Naive thymus-derived CD4-positive, alpha-beta T cell (primary cell): ENCODE measurements around the gene RWDD3. TPM values are rescaled to one million over a fixed set of nuclear protein-coding genes. Genes with fewer than 3 reads are reported as not detected.

Experiments used
- ATAC-seq: fragments of 150-1000 bp; cut with Tn5 transposase; 2 replicates; pipeline ENCODE4 v1.10.0; 2021; ENCODE audit warnings: mild to moderate bottlenecking, moderate library complexity
- CTCF ChIA-PET: fragments of 350-600 bp; sonication (Branson Sonifier 250); formaldehyde crosslinking; loops from one replicate; lab custom pipeline; 2021; ENCODE audit warnings: antibody characterized with exemption; lab: Charles Lee
- POLR2A ChIA-PET: fragments of 350-600 bp; sonication (Branson Sonifier 250); formaldehyde crosslinking; loops from one replicate; lab custom pipeline; 2021; ENCODE audit warnings: antibody characterized with exemption, inconsistent platforms; lab: Charles Lee
- DNase-seq, 9 donors: peaks; one replicate each; pipeline versions ENCODE4 v3.0.0 to v3.0.0-alpha.2; 2020 to 2022; ENCODE audit warnings: mixed read lengths in 1 of 9
- H3K27ac ChIP-seq: one replicate; pipeline ENCODE4 v1.7.0; 2013; ENCODE audit warnings: mild to moderate bottlenecking, low read depth, low read length, moderate library complexity
- H3K27me3 ChIP-seq, 2 donors: one replicate each; pipeline ENCODE4 v1.7.0; 2013; ENCODE audit warnings: low read length in 2 of 2, mild to moderate bottlenecking in 2 of 2, moderate library complexity in 2 of 2; ENCODE audit not compliant: control insufficient read depth in 2 of 2, insufficient read depth in 2 of 2
- H3K36me3 ChIP-seq, 3 experiments: 1 replicate in 2 of 3; 2 replicates in 1 of 3; pipeline ENCODE4 v1.7.0; 2013; ENCODE audit warnings: low read length in 3 of 3, mild to moderate bottlenecking in 3 of 3, moderate library complexity in 1 of 3; ENCODE audit not compliant: insufficient read depth in 3 of 3, control insufficient read depth in 2 of 3
- H3K4me1 ChIP-seq, 2 donors: one replicate each; pipeline ENCODE4 v1.7.0; 2013; ENCODE audit warnings: low read length in 2 of 2, mild to moderate bottlenecking in 2 of 2, moderate library complexity in 1 of 2; ENCODE audit not compliant: control insufficient read depth in 2 of 2, insufficient read depth in 2 of 2
- H3K4me3 ChIP-seq: 2 replicates; pipeline ENCODE4 v1.7.0; 2013; ENCODE audit warnings: mild to moderate bottlenecking, low read length
- H3K9me3 ChIP-seq, 3 experiments: 1 replicate in 2 of 3; 2 replicates in 1 of 3; pipeline ENCODE4 v1.7.0; 2013; ENCODE audit warnings: low read length in 3 of 3; ENCODE audit not compliant: control insufficient read depth in 2 of 3
- H3K27ac Mint-ChIP-seq, 9 donors: one replicate each; pipeline ENCODE4 v1.8.0; 2020 to 2022; ENCODE audit warnings: mixed read lengths in 9 of 9, mild to moderate bottlenecking in 8 of 9, moderate library complexity in 5 of 9, inconsistent platforms in 2 of 9
- H3K27me3 Mint-ChIP-seq, 5 donors: one replicate each; pipeline ENCODE4 v1.8.0; 2021 to 2022; ENCODE audit warnings: mixed read lengths in 5 of 5, mild to moderate bottlenecking in 1 of 5
- H3K36me3 Mint-ChIP-seq, 5 donors: one replicate each; pipeline ENCODE4 v1.8.0; 2020 to 2022; ENCODE audit warnings: mixed read lengths in 5 of 5, mild to moderate bottlenecking in 3 of 5, inconsistent platforms in 1 of 5
- H3K4me1 Mint-ChIP-seq, 7 donors: one replicate each; pipeline ENCODE4 v1.8.0; 2020 to 2022; ENCODE audit warnings: mixed read lengths in 7 of 7, mild to moderate bottlenecking in 3 of 7, inconsistent platforms in 1 of 7
- H3K4me3 Mint-ChIP-seq, 10 donors: one replicate each; pipeline ENCODE4 v1.8.0; 2020 to 2022; ENCODE audit warnings: mild to moderate bottlenecking in 10 of 10, mixed read lengths in 10 of 10, moderate library complexity in 6 of 10, inconsistent platforms in 2 of 10
- H3K9me3 Mint-ChIP-seq, 11 donors: one replicate each; pipeline ENCODE4 v1.8.0; 2020 to 2022; ENCODE audit warnings: mixed read lengths in 11 of 11, mild to moderate bottlenecking in 4 of 11, inconsistent platforms in 1 of 11, moderate library complexity in 1 of 11
- intact Hi-C, 2 donors: fragments of 100-400 bp; cut with micrococcal nuclease; formaldehyde crosslinking; loops; one replicate each; pipeline ENCODE4 v1.15.1; 2023
- polyA plus RNA-seq, 2 donors: library from polyadenylated mRNA; unstranded; fragments of 300-500 nt; fragmentation: Illumina TruSeq; gene quantifications; one replicate each; pipeline ENCODE4 v1.2.3, GENCODE V29; 2021
- total RNA-seq, 6 experiments: library from RNA in 5 of 6; stranded (reverse) in 5 of 6; gene quantifications; 1 replicate in 5 of 6; 2 replicates in 1 of 6; pipeline ENCODE4 v1.2.3 and lab custom pipeline; 2021 to 2026

RWDD3 gene
- total and polyA plus RNA-seq, 7 experiments from 2014 or later, result 9.1 to 48.9 (median 24.9) TPM

DNA sequence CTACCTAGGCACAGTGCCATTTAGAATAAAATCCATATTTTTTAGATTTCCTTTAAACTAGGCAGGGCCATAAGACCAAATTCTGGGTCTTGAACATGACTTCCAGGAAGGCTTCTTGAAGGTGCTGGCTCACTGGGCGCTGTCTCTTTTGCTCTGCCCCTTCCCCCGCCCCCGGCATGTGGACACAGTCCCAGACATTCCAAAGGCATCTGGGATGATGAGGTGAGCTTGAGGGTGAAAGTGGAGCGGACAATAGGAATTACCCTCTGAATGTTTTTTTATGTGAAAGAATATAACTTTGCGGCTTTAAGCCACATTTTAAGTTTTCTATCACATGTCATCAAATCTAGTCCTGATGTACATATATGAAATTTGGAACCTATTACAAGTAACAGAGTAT lies 29.4 kb downstream of the RWDD3 start:
- ATAC-seq, result no peak
- H3K36me3 Mint-ChIP-seq, result peaks cover 0 to 8% (median 0%) of the 10 kb centered on the region in 5 donors
- ChIA-PET POLR2A (no interaction called here), CTCF (no interaction called here)
- Histone ChIP-seq H3K4me1 (no peaks in the 10 kb centered on the region), H3K36me3 (no peaks in the 10 kb centered on the region), H3K27me3 (no peaks in the 10 kb centered on the region), H3K4me3 (no peak overlapping the region), H3K9me3 (no peaks in the 10 kb centered on the region), H3K27ac (no peak overlapping the region)
- H3K27ac Mint-ChIP-seq, result no peak overlapping the region
- peaks cover 0 to 2% (median 0%) of the 10 kb centered on the region in 11 donors for H3K9me3 Mint-ChIP-seq
- no peak overlapping the region for H3K4me3 Mint-ChIP-seq
- no peaks in the 10 kb centered on the region for H3K4me1 Mint-ChIP-seq
- peaks cover 0 to 9% (median 6%) of the 10 kb centered on the region in 5 donors for H3K27me3 Mint-ChIP-seq
- no peak for DNase-seq
- intact Hi-C loops, result no loop called here

DNA sequence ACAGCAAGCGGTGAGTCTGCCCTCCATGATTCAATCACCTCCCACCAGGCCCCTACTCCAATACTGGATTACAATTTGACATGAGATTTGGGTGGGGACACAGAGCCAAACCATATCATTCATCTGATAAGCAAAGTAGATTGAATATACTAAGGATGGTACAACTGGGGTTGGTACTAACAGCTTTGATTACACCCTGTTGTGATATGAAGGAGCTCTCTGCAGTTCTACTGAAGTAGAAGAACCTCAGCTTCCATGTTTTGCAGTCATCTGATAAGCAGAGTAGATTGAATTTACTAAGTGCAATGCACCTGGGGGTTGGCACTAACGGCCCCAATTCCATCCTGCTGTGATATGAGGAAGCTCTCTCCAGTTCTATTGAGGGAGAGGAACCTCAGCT lies 31.1 kb downstream of the RWDD3 start:
- peaks cover 0 to 7% (median 0%) of the 10 kb centered on the region in 5 donors for H3K36me3 Mint-ChIP-seq
- intact Hi-C loops, result no loop called here
- H3K27me3 Mint-ChIP-seq, result peaks cover 0 to 14% (median 10%) of the 10 kb centered on the region in 5 donors
- Histone ChIP-seq H3K4me1 (no peaks in the 10 kb centered on the region), H3K27me3 (no peaks in the 10 kb centered on the region), H3K36me3 (no peaks in the 10 kb centered on the region), H3K9me3 (no peaks in the 10 kb centered on the region), H3K4me3 (no peak overlapping the region), H3K27ac (no peak overlapping the region)
- H3K4me3 Mint-ChIP-seq, result no peak overlapping the region
- H3K27ac Mint-ChIP-seq, result no peak overlapping the region
- ATAC-seq, result no peak
- ChIA-PET CTCF (interaction anchor here (0.6 kb wide), 1 partner anchor 40 kb away, joined by 3 read pairs; no protein-coding TSS in a partner anchor), POLR2A (interaction anchor here (0.6 kb wide), 1 partner anchor 29 kb away, joined by 4 read pairs; no protein-coding TSS in a partner anchor)
- DNase-seq, result no peak
- no peaks in the 10 kb centered on the region for H3K4me1 Mint-ChIP-seq
- H3K9me3 Mint-ChIP-seq, result peaks cover 0 to 4% (median 0%) of the 10 kb centered on the region in 11 donors

GRCh38 chr1:95276429-95276828 lies 42.4 kb downstream of the RWDD3 start:
- Histone ChIP-seq H3K9me3 (no peaks in the 10 kb centered on the region), H3K27ac (no peak overlapping the region), H3K36me3 (no peaks in the 10 kb centered on the region), H3K27me3 (no peaks in the 10 kb centered on the region), H3K4me3 (no peak overlapping the region), H3K4me1 (no peaks in the 10 kb centered on the region)
- H3K4me1 Mint-ChIP-seq, result peaks cover 0 to 2% (median 0%) of the 10 kb centered on the region in 7 donors
- peaks cover 0 to 23% (median 9%) of the 10 kb centered on the region in 11 donors for H3K9me3 Mint-ChIP-seq
- intact Hi-C loops, result no loop called here
- no peak overlapping the region for H3K4me3 Mint-ChIP-seq
- peaks cover 0 to 22% (median 10%) of the 10 kb centered on the region in 5 donors for H3K27me3 Mint-ChIP-seq
- POLR2A ChIA-PET, result no interaction called here
- CTCF ChIA-PET, result no interaction called here
- H3K27ac Mint-ChIP-seq, result no peak overlapping the region
- peaks cover 0 to 8% (median 0%) of the 10 kb centered on the region in 5 donors for H3K36me3 Mint-ChIP-seq
- DNase-seq (no peak), ATAC-seq (no peak)

DNA sequence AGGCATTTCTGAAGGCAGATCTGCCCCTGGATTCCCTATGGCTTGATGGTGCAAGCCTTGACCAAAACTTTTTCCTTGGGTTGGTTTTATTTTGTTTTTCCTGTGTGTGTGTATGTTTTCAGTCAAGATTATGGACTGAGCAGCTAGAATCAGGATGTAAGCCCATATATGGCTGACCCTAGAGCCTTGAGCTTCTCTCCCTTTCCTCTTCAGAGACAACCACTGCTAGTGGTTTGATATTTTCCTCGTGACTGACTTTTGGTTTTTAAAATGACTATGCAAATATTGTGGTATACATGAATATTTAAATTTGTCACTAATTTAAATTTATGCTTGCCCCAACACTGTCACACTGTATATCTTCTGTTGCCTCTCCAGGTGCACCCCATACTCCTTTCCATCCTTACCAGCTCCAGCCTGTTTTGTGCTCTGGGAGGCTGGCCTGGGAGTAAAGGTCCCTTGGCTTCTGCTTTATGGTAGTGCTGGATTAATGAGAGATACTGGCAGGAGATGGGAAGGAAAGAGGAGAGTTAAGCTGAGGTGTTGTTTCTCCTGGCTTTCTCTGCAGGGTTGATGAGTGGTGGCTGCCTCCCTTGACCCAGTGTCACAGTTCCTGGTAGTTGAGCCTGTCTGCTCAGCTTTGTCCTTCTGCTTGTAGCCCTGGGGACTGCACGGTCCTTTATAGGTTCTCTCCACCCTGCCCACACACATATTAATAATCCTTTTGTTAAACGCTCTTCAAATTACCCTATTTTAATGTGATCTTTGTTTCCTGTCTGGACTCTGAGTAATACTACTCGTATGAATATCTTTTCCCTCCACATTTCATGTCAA lies 44.4 kb downstream of the RWDD3 start:
- Mint-ChIP-seq H3K36me3 (no peaks in the 10 kb centered on the region), H3K27me3 (peaks cover 0 to 13% (median 5%) of the 10 kb centered on the region in 5 donors), H3K4me3 (no peak overlapping the region), H3K4me1 (peaks cover 0 to 2% (median 0%) of the 10 kb centered on the region in 7 donors), H3K27ac (no peak overlapping the region), H3K9me3 (peaks cover 0 to 8% (median 0%) of the 10 kb centered on the region in 11 donors)
- no peaks in the 10 kb centered on the region for H3K4me1 ChIP-seq
- H3K4me3 ChIP-seq, result no peak overlapping the region
- no peak overlapping the region for H3K27ac ChIP-seq
- no peaks in the 10 kb centered on the region for H3K27me3 ChIP-seq
- ATAC-seq, result no peak
- CTCF ChIA-PET, result no interaction called here
- H3K9me3 ChIP-seq, result no peaks in the 10 kb centered on the region
- POLR2A ChIA-PET, result no interaction called here
- intact Hi-C loops, result no loop called here
- no peaks in the 10 kb centered on the region for H3K36me3 ChIP-seq
- DNase-seq, result no peak

DNA sequence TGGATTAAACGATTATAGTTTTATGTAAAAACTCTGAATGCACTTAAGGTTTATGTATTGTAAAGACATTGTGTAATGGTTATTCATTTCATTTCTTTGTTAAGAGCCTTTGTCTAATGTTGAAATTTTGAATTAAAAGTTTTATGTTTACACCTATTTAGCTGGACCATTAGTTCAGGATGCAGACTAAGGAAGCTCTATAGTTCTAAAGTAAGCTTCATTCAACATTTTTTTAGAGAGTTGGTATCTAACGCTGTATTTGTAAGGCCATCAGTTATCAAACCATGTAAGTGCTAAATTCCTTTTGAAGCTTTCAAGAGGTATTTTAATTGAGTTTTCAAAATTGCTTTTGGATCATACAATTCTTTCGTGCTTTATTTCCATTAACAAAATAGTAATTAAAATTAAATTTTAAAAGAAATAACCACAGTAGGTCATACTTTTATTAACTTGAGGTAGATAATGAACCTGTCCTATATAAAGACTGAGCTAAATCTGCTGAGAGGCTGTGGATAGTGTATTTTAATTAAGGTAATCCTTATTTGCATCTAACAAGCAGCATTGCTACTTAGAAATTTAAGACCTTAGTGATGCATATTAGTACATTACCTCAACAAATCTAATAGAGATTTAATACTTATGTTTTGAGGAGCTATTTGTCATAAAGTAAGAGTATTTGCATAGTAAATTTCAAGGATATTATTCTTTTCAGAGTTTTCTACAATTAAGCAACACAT lies 47.9 kb downstream of the RWDD3 start:
- DNase-seq (no peak), ATAC-seq (no peak)
- no peaks in the 10 kb centered on the region for H3K9me3 ChIP-seq
- peaks cover 0 to 2% (median 0%) of the 10 kb centered on the region in 7 donors for H3K4me1 Mint-ChIP-seq
- no peak overlapping the region for H3K4me3 Mint-ChIP-seq
- no peak overlapping the region for H3K27ac Mint-ChIP-seq
- no peak overlapping the region for H3K27ac ChIP-seq
- H3K27me3 ChIP-seq, result no peaks in the 10 kb centered on the region
- no peaks in the 10 kb centered on the region for H3K9me3 Mint-ChIP-seq
- intact Hi-C loops, result no loop called here
- H3K4me1 ChIP-seq, result no peaks in the 10 kb centered on the region
- H3K36me3 Mint-ChIP-seq, result no peaks in the 10 kb centered on the region
- H3K4me3 ChIP-seq, result no peak overlapping the region
- H3K36me3 ChIP-seq, result no peaks in the 10 kb centered on the region
- ChIA-PET CTCF (no interaction called here), POLR2A (no interaction called here)
- H3K27me3 Mint-ChIP-seq, result peaks cover 0 to 13% (median 0%) of the 10 kb centered on the region in 5 donors

DNA sequence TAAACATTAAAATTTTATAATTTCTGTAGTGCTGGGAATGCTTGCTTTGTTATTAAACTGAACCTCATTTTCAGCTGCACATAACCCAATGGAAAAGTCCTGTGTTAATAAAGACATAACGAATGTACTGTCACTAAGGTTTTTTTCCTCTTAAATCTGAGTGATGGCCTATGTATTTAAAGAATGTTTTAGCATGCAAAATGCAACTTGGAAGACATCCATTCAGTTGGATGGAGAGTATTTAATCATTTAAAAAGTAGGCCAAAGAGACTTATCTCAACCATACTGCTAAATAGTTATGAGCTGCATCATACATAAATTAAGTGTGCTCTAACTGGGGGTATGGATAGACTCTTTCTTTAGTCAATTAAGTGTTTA lies 48.5 kb downstream of the RWDD3 start:
- Histone ChIP-seq H3K36me3 (no peaks in the 10 kb centered on the region), H3K4me1 (no peaks in the 10 kb centered on the region), H3K27me3 (no peaks in the 10 kb centered on the region), H3K9me3 (no peaks in the 10 kb centered on the region), H3K27ac (no peak overlapping the region), H3K4me3 (no peak overlapping the region)
- intact Hi-C loops, result no loop called here
- Mint-ChIP-seq H3K4me3 (no peak overlapping the region), H3K9me3 (no peaks in the 10 kb centered on the region), H3K36me3 (no peaks in the 10 kb centered on the region), H3K27me3 (peaks cover 0 to 13% (median 0%) of the 10 kb centered on the region in 5 donors), H3K27ac (no peak overlapping the region), H3K4me1 (peaks cover 0 to 2% (median 0%) of the 10 kb centered on the region in 7 donors)
- DNase-seq (no peak), ATAC-seq (no peak)
- CTCF ChIA-PET, result no interaction called here
- POLR2A ChIA-PET, result no interaction called here
